HL-60 (cell line): ENCODE data around the gene CORIN.

Experiments
- CTCF ChIP-seq: IDR thresholded peaks from one replicate; pipeline ENCODE4 v1.5.1; 2011; ENCODE audit warnings: low read length, control low read depth, inconsistent platforms; ENCODE audit not compliant: insufficient read depth
- GABPA ChIP-seq: IDR thresholded peaks from 2 replicates; pipeline ENCODE4 v1.6.1; 2012; ENCODE audit warnings: low read depth
- POLR2AphosphoS5 ChIP-seq: IDR thresholded peaks from 2 replicates; pipeline ENCODE4 v1.6.1; 2012; ENCODE audit warnings: low read depth
- REST ChIP-seq: IDR thresholded peaks from 2 replicates; pipeline ENCODE4 v1.6.1; 2012; ENCODE audit warnings: low read depth; ENCODE audit not compliant: insufficient replicate concordance
- SPI1 ChIP-seq: IDR thresholded peaks from 2 replicates; pipeline ENCODE4 v1.6.1; 2012; ENCODE audit warnings: low read depth, mild to moderate bottlenecking, borderline replicate concordance

- TF ChIP-seq CTCF (no peak), SPI1 (no peak), POLR2AphosphoS5 (no peak), GABPA (no peak), REST (no peak)
Measured at GRCh38 chr4:47873877-47874541, 36.1 kb upstream of the CORIN start.
